HL-60 (cell line): ENCODE results near the gene FYN.

Experiments
- GABPA ChIP-seq: IDR thresholded peaks from 2 replicates; pipeline ENCODE4 v1.6.1; 2012; ENCODE audit warnings: low read depth
- POLR2AphosphoS5 ChIP-seq: IDR thresholded peaks from 2 replicates; pipeline ENCODE4 v1.6.1; 2012; ENCODE audit warnings: low read depth
- SPI1 ChIP-seq: IDR thresholded peaks from 2 replicates; pipeline ENCODE4 v1.6.1; 2012; ENCODE audit warnings: low read depth, mild to moderate bottlenecking, borderline replicate concordance
- TF ChIP-seq, protein P1 (sequence below): IDR thresholded peaks from one replicate; pipeline ENCODE4 v1.5.1; 2011; ENCODE audit warnings: low read length, control low read depth, inconsistent platforms; ENCODE audit not compliant: insufficient read depth
- TF ChIP-seq, protein P2 (sequence below): IDR thresholded peaks from 2 replicates; pipeline ENCODE4 v1.6.1; 2012; ENCODE audit warnings: low read depth; ENCODE audit not compliant: insufficient replicate concordance

DNA sequence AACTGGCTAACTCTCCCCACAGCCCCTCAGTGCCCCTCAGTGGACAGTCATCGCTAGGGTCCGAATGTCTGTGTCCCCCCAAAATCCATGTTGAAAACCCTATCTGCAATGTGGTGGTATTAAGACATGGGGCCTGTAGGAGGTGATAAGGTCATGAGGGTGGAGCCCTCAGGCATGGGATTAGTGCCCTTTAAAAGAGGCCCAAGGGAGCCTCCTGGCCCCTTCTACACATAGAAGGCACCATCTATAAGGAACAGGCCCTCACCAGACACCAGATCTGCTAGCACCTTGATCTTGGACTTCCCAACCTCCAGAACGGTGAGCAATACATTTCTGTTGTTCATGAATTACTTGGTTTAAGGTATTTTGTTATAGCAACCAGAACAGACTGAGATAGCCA lies 260.9 kb downstream of the FYN start:
- TF ChIP-seq, protein P1, sequence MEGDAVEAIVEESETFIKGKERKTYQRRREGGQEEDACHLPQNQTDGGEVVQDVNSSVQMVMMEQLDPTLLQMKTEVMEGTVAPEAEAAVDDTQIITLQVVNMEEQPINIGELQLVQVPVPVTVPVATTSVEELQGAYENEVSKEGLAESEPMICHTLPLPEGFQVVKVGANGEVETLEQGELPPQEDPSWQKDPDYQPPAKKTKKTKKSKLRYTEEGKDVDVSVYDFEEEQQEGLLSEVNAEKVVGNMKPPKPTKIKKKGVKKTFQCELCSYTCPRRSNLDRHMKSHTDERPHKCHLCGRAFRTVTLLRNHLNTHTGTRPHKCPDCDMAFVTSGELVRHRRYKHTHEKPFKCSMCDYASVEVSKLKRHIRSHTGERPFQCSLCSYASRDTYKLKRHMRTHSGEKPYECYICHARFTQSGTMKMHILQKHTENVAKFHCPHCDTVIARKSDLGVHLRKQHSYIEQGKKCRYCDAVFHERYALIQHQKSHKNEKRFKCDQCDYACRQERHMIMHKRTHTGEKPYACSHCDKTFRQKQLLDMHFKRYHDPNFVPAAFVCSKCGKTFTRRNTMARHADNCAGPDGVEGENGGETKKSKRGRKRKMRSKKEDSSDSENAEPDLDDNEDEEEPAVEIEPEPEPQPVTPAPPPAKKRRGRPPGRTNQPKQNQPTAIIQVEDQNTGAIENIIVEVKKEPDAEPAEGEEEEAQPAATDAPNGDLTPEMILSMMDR: no peak
- TF ChIP-seq GABPA: no peak
- TF ChIP-seq POLR2AphosphoS5: no peak
- TF ChIP-seq SPI1: no peak
- TF ChIP-seq, protein P2, sequence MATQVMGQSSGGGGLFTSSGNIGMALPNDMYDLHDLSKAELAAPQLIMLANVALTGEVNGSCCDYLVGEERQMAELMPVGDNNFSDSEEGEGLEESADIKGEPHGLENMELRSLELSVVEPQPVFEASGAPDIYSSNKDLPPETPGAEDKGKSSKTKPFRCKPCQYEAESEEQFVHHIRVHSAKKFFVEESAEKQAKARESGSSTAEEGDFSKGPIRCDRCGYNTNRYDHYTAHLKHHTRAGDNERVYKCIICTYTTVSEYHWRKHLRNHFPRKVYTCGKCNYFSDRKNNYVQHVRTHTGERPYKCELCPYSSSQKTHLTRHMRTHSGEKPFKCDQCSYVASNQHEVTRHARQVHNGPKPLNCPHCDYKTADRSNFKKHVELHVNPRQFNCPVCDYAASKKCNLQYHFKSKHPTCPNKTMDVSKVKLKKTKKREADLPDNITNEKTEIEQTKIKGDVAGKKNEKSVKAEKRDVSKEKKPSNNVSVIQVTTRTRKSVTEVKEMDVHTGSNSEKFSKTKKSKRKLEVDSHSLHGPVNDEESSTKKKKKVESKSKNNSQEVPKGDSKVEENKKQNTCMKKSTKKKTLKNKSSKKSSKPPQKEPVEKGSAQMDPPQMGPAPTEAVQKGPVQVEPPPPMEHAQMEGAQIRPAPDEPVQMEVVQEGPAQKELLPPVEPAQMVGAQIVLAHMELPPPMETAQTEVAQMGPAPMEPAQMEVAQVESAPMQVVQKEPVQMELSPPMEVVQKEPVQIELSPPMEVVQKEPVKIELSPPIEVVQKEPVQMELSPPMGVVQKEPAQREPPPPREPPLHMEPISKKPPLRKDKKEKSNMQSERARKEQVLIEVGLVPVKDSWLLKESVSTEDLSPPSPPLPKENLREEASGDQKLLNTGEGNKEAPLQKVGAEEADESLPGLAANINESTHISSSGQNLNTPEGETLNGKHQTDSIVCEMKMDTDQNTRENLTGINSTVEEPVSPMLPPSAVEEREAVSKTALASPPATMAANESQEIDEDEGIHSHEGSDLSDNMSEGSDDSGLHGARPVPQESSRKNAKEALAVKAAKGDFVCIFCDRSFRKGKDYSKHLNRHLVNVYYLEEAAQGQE: no peak
